ENCODE measurements around the gene CLEC10A.

Gene CLEC10A

DNA sequence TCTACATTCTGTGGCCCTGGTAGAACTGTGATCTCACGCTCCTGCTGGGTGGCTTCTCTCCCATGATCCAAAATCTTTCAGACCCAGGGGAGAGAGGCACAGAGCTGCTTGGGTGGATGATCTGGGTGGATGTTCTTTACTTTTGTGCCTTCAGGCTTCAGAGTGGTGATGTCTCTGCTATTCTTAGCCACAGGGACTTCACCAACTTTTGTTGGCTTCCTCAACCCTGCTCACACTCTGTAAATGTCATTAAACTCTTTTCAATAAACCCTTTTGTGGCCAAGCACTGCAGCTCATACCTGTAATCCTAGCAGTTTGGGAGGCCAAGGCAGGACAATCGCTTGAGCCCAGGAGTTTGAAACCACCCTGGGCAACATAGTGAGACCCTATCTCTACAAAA, 7.6 kb downstream of the CLEC10A start:
- TF ChIP-seq, protein P1, sequence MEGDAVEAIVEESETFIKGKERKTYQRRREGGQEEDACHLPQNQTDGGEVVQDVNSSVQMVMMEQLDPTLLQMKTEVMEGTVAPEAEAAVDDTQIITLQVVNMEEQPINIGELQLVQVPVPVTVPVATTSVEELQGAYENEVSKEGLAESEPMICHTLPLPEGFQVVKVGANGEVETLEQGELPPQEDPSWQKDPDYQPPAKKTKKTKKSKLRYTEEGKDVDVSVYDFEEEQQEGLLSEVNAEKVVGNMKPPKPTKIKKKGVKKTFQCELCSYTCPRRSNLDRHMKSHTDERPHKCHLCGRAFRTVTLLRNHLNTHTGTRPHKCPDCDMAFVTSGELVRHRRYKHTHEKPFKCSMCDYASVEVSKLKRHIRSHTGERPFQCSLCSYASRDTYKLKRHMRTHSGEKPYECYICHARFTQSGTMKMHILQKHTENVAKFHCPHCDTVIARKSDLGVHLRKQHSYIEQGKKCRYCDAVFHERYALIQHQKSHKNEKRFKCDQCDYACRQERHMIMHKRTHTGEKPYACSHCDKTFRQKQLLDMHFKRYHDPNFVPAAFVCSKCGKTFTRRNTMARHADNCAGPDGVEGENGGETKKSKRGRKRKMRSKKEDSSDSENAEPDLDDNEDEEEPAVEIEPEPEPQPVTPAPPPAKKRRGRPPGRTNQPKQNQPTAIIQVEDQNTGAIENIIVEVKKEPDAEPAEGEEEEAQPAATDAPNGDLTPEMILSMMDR (IDR thresholded peaks at IDR 0.05; ENCODE audit: low read depth, low read length, missing control alignments), result no peak
- in situ Hi-C loops (cut with HindIII; ENCODE audit: low sequenced_read_pairs), result loop anchor here (5.0 kb wide), 1 partner anchor 50 kb away; no protein-coding TSS in a partner anchor
- no peak overlapping the region for H3K4me3 ChIP-seq (ENCODE audit: low read depth, low read length)
- DNase-seq (ENCODE audit: low read depth), result no peak

DNA sequence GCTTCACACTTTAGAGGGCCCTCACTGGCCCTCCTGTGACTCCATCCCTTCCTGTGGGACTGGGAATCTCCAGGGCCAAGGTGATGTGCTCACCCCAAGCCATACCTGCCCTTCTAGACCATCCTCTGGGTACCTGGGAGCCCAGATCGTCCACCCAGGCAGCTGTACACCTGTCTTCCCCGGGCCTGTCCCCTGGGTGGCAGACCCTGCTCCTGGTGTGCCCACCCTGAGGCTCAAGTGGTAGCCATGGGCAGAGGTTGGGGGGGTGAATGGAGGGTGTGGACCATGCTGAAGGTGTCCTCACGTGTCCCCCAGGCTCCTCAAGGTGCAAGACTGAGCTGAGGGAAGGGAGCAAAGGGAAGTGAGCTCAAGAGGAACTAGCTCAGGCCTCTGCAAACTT, 9.3 kb downstream of the CLEC10A start:
- no peak for DNase-seq (ENCODE audit: low read depth)
- TF ChIP-seq, protein P1 (IDR thresholded peaks at IDR 0.05; ENCODE audit: low read depth, low read length, missing control alignments), result no peak
- in situ Hi-C loops (cut with HindIII; ENCODE audit: low sequenced_read_pairs), result loop anchor here (5.0 kb wide), 1 partner anchor 52 kb away; no protein-coding TSS in a partner anchor
- no peak overlapping the region for H3K4me3 ChIP-seq (ENCODE audit: low read depth, low read length)

GRCh38 chr17:7068268-7068667, 11.8 kb downstream of the CLEC10A start:
- H3K4me3 ChIP-seq (ENCODE audit: low read depth, low read length), result no peak overlapping the region
- DNase-seq (ENCODE audit: low read depth), result no peak
- TF ChIP-seq, protein P1 (IDR thresholded peaks at IDR 0.05; ENCODE audit: low read depth, low read length, missing control alignments), result no peak
- in situ Hi-C loops (cut with HindIII; ENCODE audit: low sequenced_read_pairs), result no loop called here

DNA sequence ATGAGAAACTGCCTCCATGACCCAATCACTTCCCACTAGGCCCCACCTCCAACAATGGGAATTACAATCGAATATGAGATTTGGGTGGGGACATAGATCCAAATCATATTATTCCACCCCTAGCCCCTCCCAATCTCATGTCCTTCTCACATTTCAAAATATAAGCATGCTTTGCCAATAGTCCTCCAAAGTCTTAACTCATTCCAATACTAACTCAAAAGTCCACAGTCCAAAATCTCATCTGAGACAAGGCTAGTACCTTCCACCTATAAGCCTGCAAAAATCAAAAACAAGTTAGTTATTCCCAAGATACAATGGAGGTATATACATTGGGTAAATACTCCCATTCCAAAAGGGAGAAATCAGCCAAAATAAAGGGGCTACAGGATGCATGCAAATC, 12.9 kb downstream of the CLEC10A start:
- no peak overlapping the region for H3K4me3 ChIP-seq (ENCODE audit: low read depth, low read length)
- TF ChIP-seq, protein P1 (IDR thresholded peaks at IDR 0.05; ENCODE audit: low read depth, low read length, missing control alignments), result no peak
- DNase-seq (ENCODE audit: low read depth), result no peak
- in situ Hi-C loops (cut with HindIII; ENCODE audit: low sequenced_read_pairs), result no loop called here

DNA sequence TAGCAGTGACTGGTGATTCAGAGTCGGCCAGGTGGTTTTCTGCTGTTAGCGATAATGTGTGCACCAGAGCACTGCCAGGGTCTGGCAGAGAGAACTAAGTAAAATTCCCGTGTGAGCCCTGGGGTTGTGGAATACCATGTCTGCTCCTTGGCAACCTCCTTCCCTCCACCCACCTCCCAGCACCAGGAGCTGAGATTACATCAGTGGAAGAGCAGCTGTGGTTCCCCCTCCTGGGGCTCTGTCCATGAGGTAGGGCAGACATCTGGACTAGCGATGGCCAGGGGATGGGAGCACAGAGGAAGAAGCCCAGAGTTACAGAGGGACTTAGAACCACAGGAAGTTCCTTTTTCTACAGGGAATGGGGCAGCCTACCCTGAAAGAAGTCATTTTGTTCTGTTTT, 15.8 kb downstream of the CLEC10A start:
- TF ChIP-seq, protein P1 (IDR thresholded peaks at IDR 0.05; ENCODE audit: low read depth, low read length, missing control alignments), result no peak
- DNase-seq (ENCODE audit: low read depth), result peak; percentile 50
- in situ Hi-C loops (cut with HindIII; ENCODE audit: low sequenced_read_pairs), result no loop called here
- no peak overlapping the region for H3K4me3 ChIP-seq (ENCODE audit: low read depth, low read length)

GRCh38 chr17:7063518-7064094, 16.4 kb downstream of the CLEC10A start:
- no peak for DNase-seq (ENCODE audit: low read depth)
- no peak overlapping the region for H3K4me3 ChIP-seq (ENCODE audit: low read depth, low read length)
- TF ChIP-seq, protein P1 (IDR thresholded peaks at IDR 0.05; ENCODE audit: low read depth, low read length, missing control alignments), result no peak
- in situ Hi-C loops (cut with HindIII; ENCODE audit: low sequenced_read_pairs), result no loop called here

Measured in astrocyte of the cerebellum (primary cell).